ENCODE data around the gene CC2D1B. TPM values are rescaled to one million over a fixed set of nuclear protein-coding genes. Genes with fewer than 3 reads are reported as not detected.

CC2D1B gene
- total and polyA plus RNA-seq, 2 of the 4 experiments (the other 2 are of a cell fraction), result 16.9 to 17.2 TPM

DNA sequence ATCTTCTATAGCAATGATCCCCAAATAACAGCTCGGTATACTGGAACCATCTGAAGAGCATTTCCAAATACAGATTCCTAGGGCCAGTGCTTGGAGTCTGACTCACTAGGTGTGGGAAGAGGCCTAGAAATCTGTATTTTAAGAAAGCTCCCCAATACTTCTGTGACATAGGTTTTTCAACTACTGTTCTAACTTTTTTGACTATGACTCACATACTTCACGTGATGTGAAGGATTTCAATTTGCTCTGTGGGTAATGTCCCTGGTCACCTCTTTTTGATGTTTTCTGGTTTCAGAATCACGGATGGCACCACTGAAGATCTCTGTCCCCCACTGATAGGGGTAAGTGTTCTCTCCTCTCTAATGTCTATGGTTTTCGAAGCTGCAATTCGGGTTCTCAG is 27.2 kb upstream of the CC2D1B start:
- Histone ChIP-seq H2BK120ac (ENCODE audit: low read depth, low read length) (no peak overlapping the region), H2BK5ac (ENCODE audit: low read depth, low read length, poor library complexity, severe bottlenecking) (no peak overlapping the region), H2AK9ac (replicated peaks; ENCODE audit: low read depth, low read length, poor library complexity) (peak overlapping the region; percentile 65), H2BK15ac (ENCODE audit: low read depth, low read length) (no peak overlapping the region), H2BK20ac (ENCODE audit: low read depth, low read length) (no peak overlapping the region), H3K9me1 (ENCODE audit: insufficient read depth, low read length) (no peaks in the 10 kb centered on the region), H4K5ac (ENCODE audit: low read depth, low read length) (no peak overlapping the region), H3K27me3 (ENCODE audit: control insufficient read depth, insufficient read depth, low read length) (no peaks in the 10 kb centered on the region), H3K4me1 (ENCODE audit: control insufficient read depth, insufficient read depth, low read length) (no peaks in the 10 kb centered on the region), H4K20me1 (ENCODE audit: insufficient read depth, low read length) (no peaks in the 10 kb centered on the region), H3K4me3 (ENCODE audit: insufficient read depth, low read depth, low read length) (no peak overlapping the region), H3K18ac (ENCODE audit: low read depth, low read length) (no peak overlapping the region), H2AK5ac (ENCODE audit: low read depth, low read length) (no peak overlapping the region), H3K14ac (replicated peaks; ENCODE audit: low read depth, low read length) (no peak overlapping the region), H3K79me1 (ENCODE audit: low read depth in 1 of 2, low read length in 2 of 2) (peaks cover 5 to 6% of the 10 kb centered on the region in 2 experiments; a peak in 1 of 4 replicates), H3K23ac (ENCODE audit: low read depth, low read length) (no peak overlapping the region), H3K36me3 (ENCODE audit: control insufficient read depth, insufficient read depth, low read length) (peaks cover 11% of the 10 kb centered on the region), H3K56ac (ENCODE audit: extremely low read depth, insufficient read depth, low read length) (no peak overlapping the region), H3K27ac (ENCODE audit: insufficient read depth, low read length) (no peak overlapping the region), H4K8ac (ENCODE audit: low read depth in 2 of 2, low read length in 2 of 2) (no peak overlapping the region), H4K91ac (ENCODE audit: insufficient read depth, low read depth, low read length) (no peak overlapping the region), H3K4ac (ENCODE audit: low read depth, low read length) (no peak overlapping the region), H3K4me2 (ENCODE audit: low read depth, low read length) (no peak overlapping the region), H3K9ac (ENCODE audit: low read depth, low read length) (no peak overlapping the region), H3K9me3 (ENCODE audit: control insufficient read depth, insufficient read depth, low read length) (no peaks in the 10 kb centered on the region), H2AFZ (replicated peaks; ENCODE audit: low read length, poor library complexity) (no peak overlapping the region)
- dilution Hi-C loops (cut with HindIII; ENCODE audit: low sequenced_read_pairs, unreplicated experiment) (no loop called here), in situ Hi-C loops (cut with MboI; ENCODE audit: low sequenced_read_pairs) (no loop called here), intact Hi-C loops (cut with micrococcal nuclease) (no loop called here)
- TF ChIP-seq RFX5 (IDR thresholded peaks at IDR 0.05; ENCODE audit: low read depth, low read length), result no peak
- TF ChIP-seq, protein P1, sequence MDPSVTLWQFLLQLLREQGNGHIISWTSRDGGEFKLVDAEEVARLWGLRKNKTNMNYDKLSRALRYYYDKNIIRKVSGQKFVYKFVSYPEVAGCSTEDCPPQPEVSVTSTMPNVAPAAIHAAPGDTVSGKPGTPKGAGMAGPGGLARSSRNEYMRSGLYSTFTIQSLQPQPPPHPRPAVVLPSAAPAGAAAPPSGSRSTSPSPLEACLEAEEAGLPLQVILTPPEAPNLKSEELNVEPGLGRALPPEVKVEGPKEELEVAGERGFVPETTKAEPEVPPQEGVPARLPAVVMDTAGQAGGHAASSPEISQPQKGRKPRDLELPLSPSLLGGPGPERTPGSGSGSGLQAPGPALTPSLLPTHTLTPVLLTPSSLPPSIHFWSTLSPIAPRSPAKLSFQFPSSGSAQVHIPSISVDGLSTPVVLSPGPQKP (IDR thresholded peaks at IDR 0.05; ENCODE audit: borderline replicate concordance, low read depth, low read length), result no peak
- TF ChIP-seq RCOR1 (IDR thresholded peaks at IDR 0.05; ENCODE audit: insufficient replicate concordance, low read length), result no peak
- no peak for TF ChIP-seq FOS (IDR thresholded peaks at IDR 0.05; ENCODE audit: low read depth, low read length)
- no peak for TF ChIP-seq RAD21 (IDR thresholded peaks at IDR 0.05; ENCODE audit: low read length)
- no peak for TF ChIP-seq POLR2A (IDR thresholded peaks at IDR 0.05; ENCODE audit: low read depth, low read length)
- TF ChIP-seq MXI1 (IDR thresholded peaks at IDR 0.05; ENCODE audit: borderline replicate concordance, low read depth, low read length), result no peak
- no peak for TF ChIP-seq BHLHE40 (IDR thresholded peaks at IDR 0.05; ENCODE audit: low read depth, low read length)
- TF ChIP-seq, protein P2, sequence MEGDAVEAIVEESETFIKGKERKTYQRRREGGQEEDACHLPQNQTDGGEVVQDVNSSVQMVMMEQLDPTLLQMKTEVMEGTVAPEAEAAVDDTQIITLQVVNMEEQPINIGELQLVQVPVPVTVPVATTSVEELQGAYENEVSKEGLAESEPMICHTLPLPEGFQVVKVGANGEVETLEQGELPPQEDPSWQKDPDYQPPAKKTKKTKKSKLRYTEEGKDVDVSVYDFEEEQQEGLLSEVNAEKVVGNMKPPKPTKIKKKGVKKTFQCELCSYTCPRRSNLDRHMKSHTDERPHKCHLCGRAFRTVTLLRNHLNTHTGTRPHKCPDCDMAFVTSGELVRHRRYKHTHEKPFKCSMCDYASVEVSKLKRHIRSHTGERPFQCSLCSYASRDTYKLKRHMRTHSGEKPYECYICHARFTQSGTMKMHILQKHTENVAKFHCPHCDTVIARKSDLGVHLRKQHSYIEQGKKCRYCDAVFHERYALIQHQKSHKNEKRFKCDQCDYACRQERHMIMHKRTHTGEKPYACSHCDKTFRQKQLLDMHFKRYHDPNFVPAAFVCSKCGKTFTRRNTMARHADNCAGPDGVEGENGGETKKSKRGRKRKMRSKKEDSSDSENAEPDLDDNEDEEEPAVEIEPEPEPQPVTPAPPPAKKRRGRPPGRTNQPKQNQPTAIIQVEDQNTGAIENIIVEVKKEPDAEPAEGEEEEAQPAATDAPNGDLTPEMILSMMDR (conservative IDR thresholded peaks at IDR 0.05; ENCODE audit: low read depth, low read length), result no peak
- BruUV-seq (replicated peaks), result no TSS peak
- ChIA-PET CTCF (no interaction called here), POLR2A (ENCODE audit: unreplicated experiment) (no interaction called here)
- DNase-seq, result no peak
- no CpG with 5 or more reads among the region's 5 CpGs for WGBS, 2 experiments (ENCODE audit: extremely low coverage in 2 of 2, insufficient read length in 1 of 2)
- no peak for ATAC-seq (ENCODE audit: low read depth)

All from IMR-90 (cell line).